Activated CD4-positive, alpha-beta T cell treated with anti-CD3 and anti-CD28 coated beads for 24 hours (primary cell): ENCODE data around the gene SIGLEC15.
"Not testable (repeated sequence)": the region's sequence is repeated elsewhere in the genome, so short reads cannot be mapped to it uniquely, and the experiment has no call there.

ENCODE experiments used
- DNase-seq, 2 donors: peaks; one replicate each; pipeline ENCODE4 v3.0.0-alpha.2; 2020; ENCODE audit warnings: low read depth in 2 of 2

SIGLEC15 gene

GRCh38 chr18:45820106-45820745 is 5.2 kb upstream of the SIGLEC15 start:
- DNase-seq, result no peak

- no peak for DNase-seq
Observed at GRCh38 chr18:45821026-45821425, 4.4 kb upstream of the SIGLEC15 start.

GRCh38 chr18:45821711-45822110 is 3.8 kb upstream of the SIGLEC15 start:
- no peak for DNase-seq

- DNase-seq, result no peak
Observed at GRCh38 chr18:45826084-45826483, 609 bp downstream of the SIGLEC15 start.

GRCh38 chr18:45826716-45827115 is 1.2 kb downstream of the SIGLEC15 start:
- not testable (repeated sequence) for DNase-seq

- DNase-seq, result no peak
Observed at GRCh38 chr18:45828917-45829811, 3.7 kb downstream of the SIGLEC15 start.

- DNase-seq, result no peak
Observed at GRCh38 chr18:45829855-45830254, 4.4 kb downstream of the SIGLEC15 start.

GRCh38 chr18:45830917-45831316 is 5.4 kb downstream of the SIGLEC15 start:
- no peak for DNase-seq

- no peak for DNase-seq
Observed at GRCh38 chr18:45833846-45834245, 8.4 kb downstream of the SIGLEC15 start.

- DNase-seq, result no peak
Observed at GRCh38 chr18:45834306-45834705, 8.8 kb downstream of the SIGLEC15 start.

GRCh38 chr18:45835057-45835636 is 9.7 kb downstream of the SIGLEC15 start:
- no peak for DNase-seq

- DNase-seq, result no peak
Observed at GRCh38 chr18:45836242-45837205, 11.0 kb downstream of the SIGLEC15 start.

GRCh38 chr18:45837283-45838070 is 12.0 kb downstream of the SIGLEC15 start:
- peak in 1 of 2 donors; percentile 31 for DNase-seq

- no peak for DNase-seq
Observed at GRCh38 chr18:45838302-45839070, 13.0 kb downstream of the SIGLEC15 start.

GRCh38 chr18:45839414-45840395 is 14.2 kb downstream of the SIGLEC15 start:
- DNase-seq, result no peak

GRCh38 chr18:45841060-45841764 is 15.7 kb downstream of the SIGLEC15 start:
- no peak for DNase-seq

GRCh38 chr18:45841765-45842442 is 16.4 kb downstream of the SIGLEC15 start:
- no peak for DNase-seq

GRCh38 chr18:45843019-45843418 is 17.5 kb downstream of the SIGLEC15 start:
- DNase-seq, result no peak
